Sigmoid colon (tissue), 4 donors: Measurements from ENCODE around the gene F12.

ENCODE experiments used
- POLR2AphosphoS5 ChIP-seq, 4 donors: sonication (generic); formaldehyde crosslinking; IDR thresholded peaks; one replicate each; pipeline ENCODE4 v1.6.1; 2017; ENCODE audit warnings: antibody characterized with exemption in 4 of 4
- TF ChIP-seq, protein P1 (sequence below), 4 experiments: fragments of 450-650 bp in 3 of 4; fragments of 200-600 bp in 1 of 4; IDR thresholded peaks; one replicate each; pipeline ENCODE4 v1.5.1; 2016 to 2019; ENCODE audit warnings: antibody characterized with exemption in 4 of 4, mild to moderate bottlenecking in 3 of 4, moderate library complexity in 2 of 4

DNA sequence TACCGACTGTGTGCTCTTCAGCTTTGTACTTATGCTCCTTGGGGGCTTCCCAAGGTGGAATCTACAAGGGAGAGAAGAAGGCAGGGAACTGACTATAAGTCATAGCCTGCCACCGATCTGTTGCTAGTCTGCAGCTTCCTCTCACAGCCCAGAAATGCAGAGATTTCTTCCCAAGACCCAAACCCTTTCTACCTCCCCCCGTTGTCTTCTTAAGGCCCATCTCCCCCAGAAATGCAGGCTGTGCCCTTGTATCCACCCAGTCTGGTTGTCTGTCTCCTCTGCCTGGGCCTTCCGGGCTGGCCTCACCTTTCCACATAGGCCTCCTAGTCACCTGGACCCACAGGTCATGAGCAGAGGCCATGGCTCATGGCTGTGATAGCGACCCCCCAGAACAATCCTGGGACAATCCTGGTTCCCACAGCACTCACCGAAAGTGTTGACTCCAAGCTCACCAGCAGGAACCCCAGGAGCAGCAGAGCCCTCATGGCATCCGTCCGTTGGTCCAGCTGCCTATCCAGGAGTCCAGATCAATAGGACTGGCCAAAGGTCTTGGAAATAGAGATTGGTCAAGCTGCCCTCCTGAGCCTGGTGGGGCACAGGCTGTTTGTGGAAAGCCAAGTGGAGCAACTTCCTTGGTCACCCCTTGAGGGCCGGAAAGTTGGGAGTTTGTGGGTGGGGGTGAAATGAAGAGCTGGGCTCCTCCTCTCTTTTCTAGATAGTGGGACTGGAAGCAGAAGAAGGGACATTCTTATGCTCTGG lies at the start of gene F12:
- TF ChIP-seq, protein P1, sequence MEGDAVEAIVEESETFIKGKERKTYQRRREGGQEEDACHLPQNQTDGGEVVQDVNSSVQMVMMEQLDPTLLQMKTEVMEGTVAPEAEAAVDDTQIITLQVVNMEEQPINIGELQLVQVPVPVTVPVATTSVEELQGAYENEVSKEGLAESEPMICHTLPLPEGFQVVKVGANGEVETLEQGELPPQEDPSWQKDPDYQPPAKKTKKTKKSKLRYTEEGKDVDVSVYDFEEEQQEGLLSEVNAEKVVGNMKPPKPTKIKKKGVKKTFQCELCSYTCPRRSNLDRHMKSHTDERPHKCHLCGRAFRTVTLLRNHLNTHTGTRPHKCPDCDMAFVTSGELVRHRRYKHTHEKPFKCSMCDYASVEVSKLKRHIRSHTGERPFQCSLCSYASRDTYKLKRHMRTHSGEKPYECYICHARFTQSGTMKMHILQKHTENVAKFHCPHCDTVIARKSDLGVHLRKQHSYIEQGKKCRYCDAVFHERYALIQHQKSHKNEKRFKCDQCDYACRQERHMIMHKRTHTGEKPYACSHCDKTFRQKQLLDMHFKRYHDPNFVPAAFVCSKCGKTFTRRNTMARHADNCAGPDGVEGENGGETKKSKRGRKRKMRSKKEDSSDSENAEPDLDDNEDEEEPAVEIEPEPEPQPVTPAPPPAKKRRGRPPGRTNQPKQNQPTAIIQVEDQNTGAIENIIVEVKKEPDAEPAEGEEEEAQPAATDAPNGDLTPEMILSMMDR (IDR thresholded peaks at IDR 0.05) = no peak
- TF ChIP-seq POLR2AphosphoS5 (IDR thresholded peaks at IDR 0.05) = no peak
